Adipose tissue (tissue), 3 donors: ENCODE data around the gene ZFAND3. TPM values are rescaled to one million over a fixed set of nuclear protein-coding genes. Genes with fewer than 3 reads are reported as not detected.

ENCODE experiments used
- H3K27ac ChIP-seq: one replicate; pipeline ENCODE4 v1.5.1; 2013; ENCODE audit warnings: low read depth, low read length
- WGBS, 3 donors: extraction: QIAGEN DNeasy Blood & Tissue Kit; methylation state at CpG; one replicate each; pipeline ENCODE4 v1.1.7; 2013; 5-methylcytosine and 5-hydroxymethylcytosine counted together
- polyA plus RNA-seq, 3 donors: library from polyadenylated mRNA; stranded (reverse); fragments of 200-250 nt; gene quantifications; one replicate each; pipeline ENCODE4 v1.2.3, GENCODE V29; 2013
- donor health status: healthy with polysubstance abuse.
- donor health status: Bipolar disorder and iron deficiency.
- donor health status: healthy.

ZFAND3 gene
- polyA plus RNA-seq, 3 donors: 25.9 to 45.2 (median 42.1) TPM

GRCh38 chr6:38155621-38156204 is 336.2 kb downstream of the ZFAND3 start:
- no peak overlapping the region for H3K27ac ChIP-seq
- WGBS, 3 donors: 82 to 90% (median 88%) methylated on average over 6 of the region's 6 CpGs

GRCh38 chr6:38156818-38157565 is 337.5 kb downstream of the ZFAND3 start:
- H3K27ac ChIP-seq: no peak overlapping the region
- WGBS, 3 donors: 95% methylated on average over 10 of the region's 10 CpGs

- WGBS, 3 donors: 92 to 97% (median 96%) methylated on average over 11 of the region's 11 CpGs
- H3K27ac ChIP-seq: no peak overlapping the region
These were observed 338.4 kb downstream of the ZFAND3 start for GRCh38 chr6:38157905-38158304.

DNA sequence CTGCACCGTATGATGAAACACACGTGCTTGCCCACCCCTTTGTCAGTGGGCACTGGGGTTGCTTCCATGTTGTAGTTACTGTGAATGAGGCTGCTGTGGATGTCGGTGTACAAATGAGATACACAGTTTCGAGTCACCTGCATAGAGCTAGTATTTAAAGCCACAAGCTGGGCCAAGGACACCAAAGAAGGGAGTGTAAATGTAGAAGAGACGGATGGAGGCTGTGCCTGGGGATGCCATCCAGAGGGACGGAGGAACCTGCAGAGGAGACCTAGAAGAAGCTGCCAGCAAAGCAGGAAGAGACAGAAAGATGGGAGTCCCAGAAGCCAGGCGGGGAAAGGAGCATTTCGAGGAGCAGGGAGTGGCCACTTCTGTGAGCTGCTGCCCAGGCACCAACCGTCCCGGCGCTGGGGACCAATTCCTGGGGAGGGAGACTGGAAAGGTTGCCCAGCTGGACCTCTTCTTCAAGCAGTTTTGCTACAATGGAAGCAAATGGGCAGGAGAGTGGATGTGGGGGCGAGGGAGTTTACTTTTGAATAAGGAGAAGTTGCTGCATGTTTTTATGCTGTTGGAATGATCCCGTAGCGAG is 339.3 kb downstream of the ZFAND3 start:
- no peak overlapping the region for H3K27ac ChIP-seq
- 89 to 96% (median 92%) methylated on average over 14 of the region's 14 CpGs for WGBS, 3 donors

DNA sequence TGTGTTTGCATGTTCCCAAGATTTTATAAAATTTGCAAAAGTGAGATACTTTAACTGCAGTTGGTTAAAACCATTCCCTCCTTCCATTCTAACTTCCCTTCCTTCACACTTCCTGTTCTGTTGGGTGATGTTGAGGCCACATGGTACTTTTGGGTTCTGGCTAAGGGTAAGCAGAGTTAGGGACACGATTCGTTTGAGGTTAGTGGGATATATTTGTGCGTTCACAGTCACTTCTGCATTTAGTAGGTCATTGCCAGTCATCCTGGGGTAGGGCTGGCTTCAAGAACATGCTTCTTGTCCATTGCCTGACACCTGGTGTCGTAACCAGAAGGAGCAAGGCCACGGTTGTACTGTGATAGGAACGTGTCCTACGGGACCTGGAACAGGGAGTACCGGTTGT is 340.1 kb downstream of the ZFAND3 start:
- WGBS, 3 donors: 70 to 84% (median 73%) methylated on average over 8 of the region's 8 CpGs
- no peak overlapping the region for H3K27ac ChIP-seq

GRCh38 chr6:38160831-38161230 is 341.3 kb downstream of the ZFAND3 start:
- 95 to 97% (median 97%) methylated on average over 25 of the region's 25 CpGs for WGBS, 3 donors
- H3K27ac ChIP-seq: no peak overlapping the region

- H3K27ac ChIP-seq: no peak overlapping the region
- 91 to 94% (median 92%) methylated on average over 15 of the region's 15 CpGs for WGBS, 3 donors
These were observed 341.8 kb downstream of the ZFAND3 start for GRCh38 chr6:38161331-38161730.

DNA sequence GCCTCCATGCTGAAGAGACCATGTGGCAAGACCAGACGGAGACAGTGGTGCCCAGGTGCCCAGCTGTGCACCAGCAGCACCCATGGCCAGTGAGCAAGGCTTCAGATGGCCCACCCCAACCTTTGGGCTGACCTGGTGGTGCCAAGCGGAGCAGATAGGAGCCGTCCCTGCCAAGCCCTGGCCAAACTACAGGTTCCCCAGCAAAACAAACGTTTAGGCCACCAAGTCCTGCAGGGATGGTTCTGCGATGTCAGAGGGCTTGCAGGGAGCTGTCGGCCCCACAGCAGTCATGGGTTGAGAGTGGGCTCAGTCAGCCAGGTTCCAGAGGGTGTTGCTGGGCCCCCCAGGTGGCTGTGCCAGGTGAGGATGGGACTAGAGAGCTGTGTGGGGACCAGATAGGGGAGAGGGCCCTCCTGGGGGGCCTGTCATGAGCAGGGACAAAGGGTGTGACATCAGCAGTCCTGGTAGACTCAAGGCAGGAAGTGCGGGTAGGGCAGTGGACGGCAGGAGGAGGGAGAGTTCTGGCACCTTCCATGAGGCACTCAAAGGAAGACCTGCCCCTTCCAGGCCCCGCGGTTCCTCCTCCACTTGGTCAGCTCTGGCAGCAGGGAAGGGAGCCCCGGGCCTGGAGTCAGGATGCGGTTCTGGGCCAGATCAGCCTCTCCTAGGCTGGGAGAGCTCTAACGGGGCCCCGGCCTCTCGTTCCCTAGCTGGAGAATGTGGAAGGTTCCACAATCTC is 342.4 kb downstream of the ZFAND3 start:
- H3K27ac ChIP-seq: no peak overlapping the region
- WGBS, 3 donors: 83 to 90% (median 86%) methylated on average over 15 of the region's 15 CpGs

- WGBS, 3 donors: 96 to 97% (median 96%) methylated on average over 17 of the region's 17 CpGs
- no peak overlapping the region for H3K27ac ChIP-seq
These were observed 343.1 kb downstream of the ZFAND3 start for GRCh38 chr6:38162493-38163185.

DNA sequence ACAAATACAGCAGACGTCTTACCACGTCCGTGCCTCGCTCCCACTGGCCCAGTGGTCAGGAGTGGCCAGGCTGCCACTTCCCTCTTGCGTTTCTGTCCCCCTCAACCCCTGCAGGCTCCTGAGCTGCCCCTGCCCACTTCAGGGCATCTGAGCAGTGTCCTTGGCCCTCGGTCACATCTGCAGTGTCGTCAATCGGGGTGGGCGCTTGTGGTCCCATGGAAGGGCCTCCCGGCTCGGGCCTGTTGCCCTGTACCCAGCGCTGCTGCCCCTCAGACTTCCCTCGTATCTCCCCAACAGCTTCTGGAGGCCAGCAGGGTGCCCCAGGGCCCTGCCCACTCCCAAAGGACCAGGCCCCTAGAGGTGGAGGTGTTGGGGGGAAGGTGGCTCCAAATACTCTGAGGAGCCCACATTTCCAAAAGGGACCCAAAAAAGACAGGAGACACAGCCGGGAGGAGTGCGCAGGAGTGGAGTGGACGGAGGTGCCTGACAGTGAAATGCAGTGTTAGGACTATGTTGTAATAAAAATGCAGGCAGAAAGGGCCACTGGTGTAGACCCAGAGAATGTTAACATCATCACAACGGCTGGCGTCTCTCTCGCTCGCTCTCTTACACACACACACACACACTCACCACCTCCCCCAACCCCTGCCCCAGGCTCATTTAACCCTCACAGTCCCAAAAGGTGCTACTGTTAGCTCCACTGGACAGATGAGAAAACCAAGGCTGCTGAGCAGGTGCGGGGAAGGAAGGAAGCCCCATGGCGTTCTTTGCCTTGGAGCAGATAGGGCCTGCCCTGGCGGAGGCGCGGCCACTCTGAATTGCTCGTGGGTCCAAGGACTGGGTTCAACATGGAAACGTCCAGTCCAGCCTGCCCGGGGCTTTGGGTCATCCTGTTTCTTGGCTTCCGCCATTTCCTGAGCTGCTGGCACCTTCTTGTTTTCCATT is 343.9 kb downstream of the ZFAND3 start:
- H3K27ac ChIP-seq: no peak overlapping the region
- 78 to 84% (median 83%) methylated on average over 29 of the region's 29 CpGs for WGBS, 3 donors

DNA sequence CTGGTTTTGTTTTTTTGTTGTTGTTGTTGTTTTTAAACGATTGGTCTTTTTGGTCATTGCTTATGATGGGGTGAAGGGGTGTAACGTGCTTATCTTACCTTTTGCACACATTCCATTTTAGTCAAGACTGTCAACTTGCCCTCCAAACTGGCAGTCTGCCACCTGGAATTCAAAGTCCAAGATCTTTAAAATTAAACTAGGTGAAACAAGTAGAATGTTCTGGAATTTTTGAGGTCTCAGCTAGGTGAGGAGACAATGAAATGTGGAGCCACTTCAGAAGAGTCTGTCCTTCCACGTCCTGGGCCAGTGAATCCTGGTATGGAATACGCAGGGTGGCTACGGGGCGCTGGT is 344.6 kb downstream of the ZFAND3 start:
- no peak overlapping the region for H3K27ac ChIP-seq
- WGBS, 3 donors: 72 to 90% (median 87%) methylated on average over 6 of the region's 6 CpGs

DNA sequence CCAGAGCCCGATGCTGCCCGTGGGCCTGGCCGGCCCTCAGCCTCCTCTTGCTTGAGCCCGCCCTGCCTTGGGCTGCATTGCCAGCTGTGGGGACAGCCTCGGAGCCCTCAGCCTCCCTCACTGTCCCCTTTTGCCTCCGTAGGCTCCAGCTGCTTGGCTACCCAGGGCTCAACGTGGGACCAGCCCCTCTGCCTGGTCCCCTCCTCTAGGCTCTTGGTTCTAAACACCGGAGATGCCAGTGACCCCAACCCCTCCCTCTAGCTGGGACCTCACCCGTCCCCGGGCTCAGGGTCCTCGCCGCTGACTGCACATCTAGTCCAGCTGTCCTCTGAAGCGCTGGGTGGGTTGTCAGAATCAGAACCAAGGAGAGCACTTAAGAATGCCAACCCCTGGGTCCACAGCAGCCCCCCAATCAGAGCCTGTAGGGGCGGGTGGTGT is 345.2 kb downstream of the ZFAND3 start:
- WGBS, 3 donors: 94% methylated on average over 14 of the region's 14 CpGs
- H3K27ac ChIP-seq: no peak overlapping the region

- H3K27ac ChIP-seq: no peak overlapping the region
- 72 to 82% (median 81%) methylated on average over 22 to 31 of the region's 32 CpGs for WGBS, 3 donors
These were observed 347.1 kb downstream of the ZFAND3 start for GRCh38 chr6:38166411-38167240.

DNA sequence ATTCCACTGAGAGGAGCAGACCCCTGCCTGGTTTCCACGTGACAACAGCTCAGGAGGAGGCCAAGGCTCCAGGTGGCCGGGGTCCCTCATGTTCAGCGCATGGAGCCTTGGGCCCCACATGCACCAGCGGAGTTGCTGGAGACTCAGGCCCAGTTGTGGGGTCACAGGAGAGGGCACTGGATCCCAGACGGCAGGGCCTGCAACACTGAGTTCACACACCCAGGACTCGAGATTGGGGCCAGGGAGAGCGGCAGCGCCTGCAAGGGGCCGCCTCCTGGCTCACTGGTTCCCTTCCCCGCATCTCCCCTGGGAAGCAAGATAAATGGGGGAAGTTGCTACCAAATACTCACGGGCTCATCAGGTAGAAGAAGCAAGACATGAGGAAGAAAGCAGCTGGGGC is 348.1 kb downstream of the ZFAND3 start:
- no peak overlapping the region for H3K27ac ChIP-seq
- WGBS, 3 donors: 84 to 94% (median 90%) methylated on average over 11 of the region's 11 CpGs

DNA sequence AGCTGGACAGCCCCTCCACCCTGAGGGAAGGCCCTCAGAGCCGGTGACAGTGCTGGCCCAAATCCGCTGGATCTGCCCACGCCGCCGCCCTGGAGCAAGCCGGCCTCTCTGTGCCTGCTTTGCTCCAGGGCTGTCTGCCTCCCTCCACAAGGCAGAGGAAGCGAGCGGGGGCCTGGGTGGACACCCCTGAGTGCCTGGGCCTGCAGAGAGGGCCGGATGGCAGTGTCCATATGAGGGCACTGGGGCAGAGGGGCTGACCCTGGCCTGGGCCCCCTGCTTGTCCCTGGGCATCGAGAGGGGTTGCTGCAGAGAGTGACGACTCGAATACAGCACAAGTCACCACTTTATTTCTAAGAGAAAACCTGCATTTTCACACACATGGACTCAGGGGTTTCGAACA is 348.6 kb downstream of the ZFAND3 start:
- H3K27ac ChIP-seq: no peak overlapping the region
- 91 to 94% (median 94%) methylated on average over 13 of the region's 13 CpGs for WGBS, 3 donors

DNA sequence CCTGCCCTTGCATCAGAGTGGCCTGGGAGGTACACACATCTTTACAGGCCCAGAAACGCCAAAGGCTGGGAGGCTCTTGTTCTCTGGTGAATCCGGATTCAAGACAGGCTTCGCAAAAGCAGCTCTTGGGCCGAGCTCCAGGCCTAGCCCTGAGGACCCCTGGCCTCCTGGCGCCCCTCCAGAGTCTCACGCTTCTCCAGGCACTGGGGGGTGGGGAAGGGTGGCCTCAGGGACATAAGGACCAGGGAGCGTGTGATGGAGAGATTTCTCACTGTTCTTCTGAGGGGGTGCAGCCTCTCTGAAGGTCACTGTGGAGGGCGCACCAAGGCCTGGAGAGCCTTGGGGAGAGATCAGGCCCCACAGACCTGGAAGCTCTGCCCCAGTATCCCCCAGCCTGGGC is 349.2 kb downstream of the ZFAND3 start:
- 81 to 88% (median 88%) methylated on average over 8 of the region's 8 CpGs for WGBS, 3 donors

More for the DNA sequence above, 349.2 kb downstream of the ZFAND3 start:
- H3K27ac ChIP-seq: no peak overlapping the region
